NCI-H1694 (cell line): ENCODE measurements around the gene NANOS3.

Source experiments
- DNase-seq: peaks from one replicate; lab custom pipeline; 2025; lab: John Stamatoyannopoulos, UW

Gene NANOS3

DNA sequence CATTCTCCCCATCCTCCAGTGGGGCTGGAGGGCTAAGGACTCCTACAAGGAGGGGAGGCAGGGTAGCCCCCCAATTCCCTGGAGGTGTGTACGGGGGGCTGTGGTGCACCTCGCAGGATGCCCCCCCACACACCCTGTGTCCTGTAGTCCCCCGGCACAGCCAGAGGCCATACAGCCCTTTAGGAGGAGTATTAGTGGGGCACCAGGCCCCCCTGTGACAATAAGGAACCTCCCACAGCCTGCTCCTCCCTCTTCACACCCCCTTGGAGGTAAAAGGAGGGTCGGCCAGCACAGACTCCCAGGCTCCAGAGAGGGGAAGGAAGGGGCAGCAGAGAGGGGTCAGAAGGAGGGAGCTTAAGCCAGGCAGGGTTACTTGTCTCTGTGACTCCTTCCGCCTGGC is at the start of gene NANOS3:
Gene NANOS3, plus strand, starts transcription at position 301 of the 400 bp plus-strand sequence. CDS start 115 bp downstream, outside the sequence.
- DNase-seq, result no peak

DNA sequence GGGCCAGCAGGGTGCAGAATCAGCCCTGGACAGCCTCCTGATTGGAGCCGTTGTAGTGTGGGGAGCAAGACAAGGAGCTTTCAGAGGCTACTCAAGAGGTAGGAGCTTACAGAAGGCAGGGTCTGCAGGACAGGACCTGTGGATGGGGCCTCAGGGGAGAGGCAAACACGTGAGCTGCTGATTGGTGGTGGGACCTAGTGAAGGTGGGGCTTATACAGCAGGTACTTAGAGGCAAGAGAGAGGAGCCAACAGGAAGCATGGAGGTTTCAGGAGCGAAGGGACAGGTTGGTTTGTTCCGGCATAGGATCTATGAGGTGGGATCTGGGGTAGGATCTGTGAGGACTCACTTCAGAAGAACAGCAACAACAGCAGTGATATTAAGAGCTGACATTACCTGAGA is 49.3 kb upstream of the NANOS3 start:
- DNase-seq, result no peak

GRCh38 chr19:13830114-13830740 is 46.7 kb upstream of the NANOS3 start:
- DNase-seq, result no peak

- DNase-seq, result no peak
Observed at GRCh38 chr19:13830741-13831536, 46.0 kb upstream of the NANOS3 start.

GRCh38 chr19:13831537-13832467 is 45.1 kb upstream of the NANOS3 start:
- no peak for DNase-seq

DNA sequence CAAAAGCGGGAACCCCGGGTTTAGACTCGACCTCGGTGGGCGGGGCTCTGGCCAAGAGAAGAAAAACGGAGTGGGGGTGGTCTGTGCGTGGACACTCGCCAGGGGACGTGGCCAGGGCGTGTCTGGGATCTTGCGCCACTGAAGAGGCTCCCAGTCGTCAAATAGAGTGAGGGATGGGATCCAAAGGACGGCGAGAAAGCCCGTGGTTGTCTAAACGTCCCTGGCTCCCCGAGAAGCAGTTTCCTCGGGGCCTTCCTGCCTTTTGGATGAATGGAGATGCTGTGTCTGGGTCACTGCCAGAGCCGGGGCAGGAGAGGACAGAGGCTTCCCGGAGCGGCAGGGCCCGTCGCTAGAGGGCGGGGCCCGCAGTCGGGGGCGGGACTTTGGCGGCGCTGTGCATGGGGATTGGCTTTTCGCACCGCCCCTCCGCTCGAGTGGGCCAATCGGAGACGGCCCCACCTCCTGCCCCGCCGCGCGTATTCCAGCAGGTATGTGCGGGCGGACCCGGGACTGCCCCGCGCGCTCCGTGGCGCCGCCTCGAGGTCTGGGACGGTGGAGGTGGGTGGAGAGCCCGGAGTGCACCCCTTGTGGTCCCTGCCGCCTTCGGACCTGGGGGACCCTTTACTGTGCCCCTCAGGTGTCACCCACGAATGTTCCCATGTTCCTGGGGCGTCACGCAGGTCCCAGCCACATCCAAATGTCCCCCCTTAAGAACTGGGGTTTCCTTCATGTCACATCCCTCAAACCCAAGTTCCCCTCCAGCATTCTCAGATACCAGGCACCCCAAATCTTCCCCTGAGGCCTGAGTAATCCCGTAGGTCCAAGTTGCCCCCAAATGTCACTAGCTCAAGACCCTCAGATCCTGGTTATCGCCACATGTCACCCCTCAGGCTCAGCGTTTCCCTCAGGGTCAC is 43.3 kb upstream of the NANOS3 start:
- DNase-seq, result peak; percentile 84

- DNase-seq, result no peak
Observed at GRCh38 chr19:13834244-13835069, 42.5 kb upstream of the NANOS3 start.

- no peak for DNase-seq
Observed at GRCh38 chr19:13835791-13836723, 40.9 kb upstream of the NANOS3 start.

DNA sequence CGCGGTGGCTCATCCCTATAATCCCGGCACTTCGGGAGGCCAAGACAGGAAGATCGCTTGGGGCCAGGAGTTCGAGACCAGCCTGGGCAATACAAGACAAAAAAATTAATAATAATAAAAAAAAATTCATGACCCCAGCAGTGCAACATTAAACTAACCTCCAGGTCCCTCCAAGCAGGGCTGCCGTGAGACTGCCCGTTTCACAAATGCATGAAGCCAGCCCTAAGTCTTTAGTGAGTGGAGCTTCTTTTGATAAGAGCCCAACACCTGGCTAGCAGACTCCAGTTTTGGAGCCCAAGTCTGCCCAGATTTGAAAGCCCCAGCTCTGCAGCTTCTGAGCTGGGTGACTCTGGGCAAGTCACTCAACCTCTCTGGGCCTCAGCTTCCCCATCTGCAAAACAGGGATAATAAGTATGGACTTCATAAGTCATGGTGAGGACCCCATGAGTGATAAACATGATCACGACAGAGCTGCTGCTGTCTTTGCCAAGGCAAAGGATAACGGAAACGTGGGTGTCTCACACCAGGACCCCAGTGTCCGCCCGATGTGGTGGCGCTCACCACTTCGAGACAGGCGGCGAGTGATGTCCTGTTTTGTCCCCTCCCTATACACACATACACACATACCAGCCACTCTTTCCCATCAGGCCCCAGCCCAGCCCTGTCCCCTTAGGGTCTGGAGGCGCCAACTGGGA is 38.4 kb upstream of the NANOS3 start:
- no peak for DNase-seq

GRCh38 chr19:13839130-13839937 is 37.6 kb upstream of the NANOS3 start:
- no peak for DNase-seq

GRCh38 chr19:13839938-13840304 is 37.0 kb upstream of the NANOS3 start:
- DNase-seq, result no peak

DNA sequence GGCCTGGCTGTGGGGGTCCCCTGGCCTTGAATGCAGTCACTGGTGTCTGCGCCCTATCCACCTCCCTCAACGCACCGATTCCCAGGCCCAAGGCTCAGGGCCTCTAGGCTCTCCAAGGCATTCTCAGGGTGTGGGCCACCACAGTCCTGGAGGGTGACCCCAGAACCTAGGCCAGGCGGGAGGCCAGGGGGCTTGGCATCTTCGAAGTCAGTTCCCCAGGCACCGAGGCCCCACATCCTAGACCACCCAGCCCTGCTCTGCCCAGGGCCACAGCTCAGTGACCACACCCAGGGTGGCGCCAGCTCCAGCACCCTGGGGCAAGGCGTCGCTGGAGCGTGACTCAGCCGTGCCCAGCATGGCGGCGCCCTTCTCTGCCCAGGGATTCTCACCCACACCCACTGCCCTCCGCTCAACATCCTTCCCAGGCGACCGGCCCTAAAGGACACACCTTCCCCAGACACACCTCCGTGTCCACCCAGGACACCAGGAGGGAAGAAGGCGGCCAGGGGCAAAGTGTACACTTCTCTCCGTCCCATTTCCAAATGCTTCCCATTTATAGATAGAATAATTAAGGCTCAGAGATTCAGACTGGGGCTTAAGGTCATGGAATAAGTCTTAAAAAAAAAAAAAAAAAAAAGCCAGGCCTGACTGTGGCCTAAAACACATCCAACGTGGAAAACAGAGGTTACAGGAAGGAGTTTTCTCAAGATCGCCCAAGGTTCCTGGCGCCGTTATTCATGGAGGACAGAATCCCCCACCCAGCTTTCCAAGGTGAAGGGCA is 36.4 kb upstream of the NANOS3 start:
- DNase-seq, result no peak

- no peak for DNase-seq
Observed at GRCh38 chr19:13841086-13841961, 35.6 kb upstream of the NANOS3 start.

- no peak for DNase-seq
Observed at GRCh38 chr19:13841962-13842290, 35.0 kb upstream of the NANOS3 start.

DNA sequence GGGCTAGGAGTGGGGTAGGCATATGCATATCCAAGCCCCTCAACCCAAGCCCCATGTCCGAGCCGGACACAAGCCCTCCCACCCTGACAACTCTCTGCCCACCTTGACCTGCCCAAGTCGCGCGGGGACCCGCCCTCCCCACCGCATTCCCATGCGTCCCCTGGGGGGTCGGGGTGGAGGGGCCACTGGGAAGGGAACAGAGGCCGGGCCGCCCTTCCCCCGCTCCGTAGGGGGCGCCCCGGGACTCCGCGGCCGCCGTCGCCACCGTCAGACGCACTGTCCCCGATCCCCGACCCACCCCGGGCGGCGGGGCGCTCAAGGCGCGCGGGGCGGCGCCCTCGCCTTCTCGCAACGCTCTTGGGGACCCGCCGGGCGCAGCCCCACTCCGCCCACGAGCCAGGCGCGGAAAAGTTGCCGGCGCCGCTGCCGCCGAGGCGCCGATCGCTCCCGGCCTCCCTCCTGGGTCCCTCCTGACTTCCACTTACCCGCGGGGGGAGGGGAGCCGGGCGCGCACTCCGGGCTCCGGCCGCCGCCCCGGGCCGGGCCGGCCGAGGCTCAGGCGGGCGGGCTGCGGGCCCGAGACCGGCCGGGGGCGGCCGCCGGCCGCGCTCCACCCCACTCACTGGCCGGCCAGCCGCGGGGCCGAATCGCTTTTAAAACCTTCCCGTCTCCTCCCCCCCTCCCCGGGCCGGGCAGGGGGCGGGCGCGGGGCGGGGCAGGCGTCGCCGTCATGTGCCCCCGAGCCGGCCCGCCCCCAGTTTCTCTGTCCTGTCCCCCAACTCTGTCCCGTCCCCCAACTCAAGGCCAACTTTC is 34.4 kb upstream of the NANOS3 start:
- DNase-seq, result no peak
